HG03103 (cell line): ENCODE results near the gene PITHD1.
"Not testable (repeated sequence)": the region's sequence is repeated elsewhere in the genome, so short reads cannot be mapped to it uniquely, and the experiment has no call there.

Source experiments
- ATAC-seq: cut with Tn5 transposase; IDR thresholded peaks from one replicate; pipeline ENCODE4 v1.9.1; 2021; ENCODE audit warnings: low read depth; ENCODE audit not compliant: unreplicated experiment

PITHD1 gene

DNA sequence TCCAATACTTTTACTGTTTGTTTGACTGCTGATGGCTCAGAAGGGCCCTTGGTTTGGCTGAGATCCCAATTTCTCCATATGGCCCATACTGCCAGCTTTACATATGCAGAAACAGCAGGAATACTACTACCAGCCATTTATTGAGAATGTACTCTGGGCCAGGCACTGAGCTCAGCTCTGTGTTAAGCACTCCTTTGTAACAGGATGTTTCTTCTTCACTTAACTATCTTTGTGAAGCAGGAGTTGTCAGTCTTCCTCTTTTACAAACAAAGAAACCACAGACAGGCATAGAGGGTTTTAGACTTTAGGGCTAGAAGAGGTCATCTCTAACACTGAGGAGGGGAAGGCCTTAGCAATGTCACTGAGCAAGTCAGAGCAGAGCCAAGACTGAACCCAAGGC lies 38.7 kb downstream of the PITHD1 start:
- ATAC-seq = no peak

DNA sequence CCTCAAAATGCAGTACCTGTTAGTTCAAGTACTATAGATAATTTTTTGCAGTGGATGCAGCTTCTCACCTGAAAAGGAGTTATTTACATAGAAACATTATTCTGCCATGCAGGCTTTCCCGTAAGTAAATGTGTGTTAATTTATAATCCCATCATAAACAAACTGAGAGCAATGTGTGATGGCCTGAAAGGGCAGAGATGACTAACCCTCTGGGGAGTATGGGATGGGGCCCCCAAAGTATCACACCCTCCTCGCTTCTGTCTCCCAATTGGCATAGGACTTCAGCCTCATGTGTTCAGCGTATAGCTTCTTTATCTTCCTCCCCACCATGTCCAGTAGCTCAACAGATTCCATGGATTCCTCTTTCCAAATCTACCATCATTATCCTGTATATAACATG lies 39.4 kb downstream of the PITHD1 start:
- ATAC-seq = no peak

- ATAC-seq = no peak
These were observed 45.5 kb downstream of the PITHD1 start for GRCh38 chr1:23823767-23824166.

DNA sequence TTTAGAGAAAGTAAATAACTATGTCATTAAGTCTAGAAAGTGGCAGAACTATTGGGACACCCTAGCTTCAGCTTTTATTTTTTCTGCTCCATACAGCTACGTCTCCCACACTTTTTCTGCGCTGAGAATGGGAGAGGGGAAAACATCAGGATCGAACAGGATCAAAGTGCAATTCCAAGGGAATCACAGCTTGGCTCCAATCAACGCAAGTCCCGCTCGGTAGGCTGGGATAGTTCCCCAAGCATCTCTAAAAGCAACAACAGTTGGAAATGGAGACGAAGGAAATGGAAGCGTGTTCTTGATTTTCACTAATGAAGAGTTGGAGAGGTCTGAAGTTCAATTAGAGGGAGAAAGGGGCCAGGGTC lies 46.5 kb downstream of the PITHD1 start:
- ATAC-seq = no peak

GRCh38 chr1:23825076-23825761 lies 47.0 kb downstream of the PITHD1 start, which contains the start of gene HMGCL:
Gene HMGCL (minus strand): TSS chr1:23825429. CDS start chr1:23825415, 14 bp downstream.
- ATAC-seq = peak; percentile 70

- no peak for ATAC-seq
These were observed 47.7 kb downstream of the PITHD1 start for GRCh38 chr1:23825762-23826522.

GRCh38 chr1:23826590-23826989 lies 48.4 kb downstream of the PITHD1 start:
- not testable (repeated sequence) for ATAC-seq

DNA sequence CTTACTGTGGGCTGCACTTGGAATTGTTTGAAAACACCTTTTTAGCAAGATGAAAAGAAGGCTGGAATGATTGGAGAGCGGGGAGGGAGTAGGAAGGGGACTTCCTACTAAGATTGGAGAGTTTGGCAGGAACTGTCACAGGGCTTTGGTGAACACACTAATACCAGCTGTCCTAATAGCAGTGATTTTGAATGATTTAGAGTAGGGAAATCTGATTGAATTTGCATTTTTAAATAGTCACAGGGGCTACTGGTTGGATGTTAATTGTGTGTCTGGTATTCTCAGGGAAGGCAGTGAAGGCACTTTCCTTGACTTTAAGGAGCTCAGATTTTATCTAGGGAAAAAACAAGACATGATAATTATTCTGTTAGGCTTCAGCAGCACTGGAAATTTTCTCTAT lies 49.5 kb downstream of the PITHD1 start:
- ATAC-seq = no peak

DNA sequence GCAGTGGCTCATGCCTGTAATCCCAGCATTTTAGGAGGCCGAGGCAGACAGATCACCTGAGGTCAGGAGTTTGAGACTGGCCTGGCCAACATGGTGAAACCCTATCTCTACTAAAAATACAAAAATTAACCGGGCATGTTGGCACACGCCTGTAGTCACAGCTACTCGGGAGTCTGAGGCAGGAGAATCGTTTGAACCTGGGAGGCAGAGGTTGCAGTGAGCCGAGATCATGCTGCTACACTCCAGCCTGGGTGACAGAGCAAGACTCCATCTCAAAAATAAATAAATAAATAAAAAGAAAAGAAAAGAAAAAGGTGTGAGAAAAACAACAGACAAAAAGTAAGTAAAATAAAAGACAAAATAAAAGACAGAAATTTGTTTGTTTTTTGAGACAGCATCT lies 55.9 kb downstream of the PITHD1 start:
- ATAC-seq = not testable (repeated sequence)

- ATAC-seq = no peak
These were observed 57.8 kb downstream of the PITHD1 start for GRCh38 chr1:23836037-23836436.
